GM18951 (cell line): ENCODE results near the gene NCAN.

Experiments
- POLR2A ChIP-seq: IDR thresholded peaks from 4 replicates; pipeline ENCODE4 v1.6.1; 2011; ENCODE audit warnings: mild to moderate bottlenecking; ENCODE audit not compliant: insufficient read length, insufficient read depth; ENCODE audit errors: extremely low read depth
- in situ Hi-C: fragments of 300-500 bp; cut with MboI; formaldehyde crosslinking; loops from one replicate; pipeline ENCODE4 v1.12.0; 2022; ENCODE audit warnings: low sequenced_read_pairs, mixed read lengths, inconsistent platforms; ENCODE audit not compliant: unreplicated experiment

Gene NCAN

DNA sequence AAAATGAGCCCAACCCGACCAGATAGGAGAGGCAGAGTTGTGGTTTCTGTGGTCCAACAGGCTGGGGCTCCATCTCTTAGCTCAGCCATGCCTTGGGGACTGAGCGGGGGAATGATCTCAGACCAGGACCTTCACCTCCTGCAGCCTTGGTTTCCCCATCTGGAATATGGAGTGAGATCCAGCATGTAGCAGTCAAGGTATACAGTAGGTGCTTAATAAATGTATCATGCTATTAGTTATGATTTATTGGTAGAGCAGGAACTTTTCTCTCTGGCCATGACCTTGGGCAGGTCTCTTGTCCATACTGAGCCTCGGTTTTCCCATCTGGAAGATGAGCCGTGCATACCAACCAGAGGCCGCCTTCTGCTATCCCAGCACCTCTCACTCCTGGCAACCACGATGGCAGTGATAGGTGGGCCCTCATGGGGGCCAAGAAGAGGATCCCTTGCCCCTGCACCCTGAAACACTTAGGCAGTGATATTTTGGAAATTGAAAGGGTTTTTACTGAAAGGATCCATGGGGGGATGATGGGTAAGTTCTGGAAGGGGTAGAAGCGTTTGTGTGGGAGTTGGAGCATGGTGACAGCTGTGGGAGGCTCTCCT, 52.2 kb downstream of the NCAN start:
- in situ Hi-C loops, result no loop called here

DNA sequence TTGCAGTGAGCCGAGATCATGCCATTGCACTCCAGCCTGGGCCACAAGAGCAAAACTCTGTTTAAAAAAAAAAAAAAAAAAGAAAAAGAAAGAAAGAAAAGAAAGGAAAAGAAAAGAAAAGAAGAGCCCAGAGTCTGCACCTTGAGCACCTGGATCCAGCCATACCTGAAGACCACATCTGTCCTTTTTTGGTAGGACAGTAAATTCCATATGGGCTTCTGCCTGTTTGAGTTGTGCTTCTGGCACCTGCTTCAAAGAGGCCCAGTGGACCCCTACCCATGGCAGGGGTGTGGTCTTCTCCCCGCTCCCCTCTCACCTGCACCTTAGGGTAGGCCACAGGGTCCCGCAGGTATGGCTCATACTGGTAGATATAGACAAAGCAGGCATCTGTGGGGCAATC, 55.5 kb downstream of the NCAN start:
- in situ Hi-C loops, result no loop called here
- no peak for TF ChIP-seq POLR2A

More for the DNA sequence above, 52.2 kb downstream of the NCAN start:
- TF ChIP-seq POLR2A, result no peak

DNA sequence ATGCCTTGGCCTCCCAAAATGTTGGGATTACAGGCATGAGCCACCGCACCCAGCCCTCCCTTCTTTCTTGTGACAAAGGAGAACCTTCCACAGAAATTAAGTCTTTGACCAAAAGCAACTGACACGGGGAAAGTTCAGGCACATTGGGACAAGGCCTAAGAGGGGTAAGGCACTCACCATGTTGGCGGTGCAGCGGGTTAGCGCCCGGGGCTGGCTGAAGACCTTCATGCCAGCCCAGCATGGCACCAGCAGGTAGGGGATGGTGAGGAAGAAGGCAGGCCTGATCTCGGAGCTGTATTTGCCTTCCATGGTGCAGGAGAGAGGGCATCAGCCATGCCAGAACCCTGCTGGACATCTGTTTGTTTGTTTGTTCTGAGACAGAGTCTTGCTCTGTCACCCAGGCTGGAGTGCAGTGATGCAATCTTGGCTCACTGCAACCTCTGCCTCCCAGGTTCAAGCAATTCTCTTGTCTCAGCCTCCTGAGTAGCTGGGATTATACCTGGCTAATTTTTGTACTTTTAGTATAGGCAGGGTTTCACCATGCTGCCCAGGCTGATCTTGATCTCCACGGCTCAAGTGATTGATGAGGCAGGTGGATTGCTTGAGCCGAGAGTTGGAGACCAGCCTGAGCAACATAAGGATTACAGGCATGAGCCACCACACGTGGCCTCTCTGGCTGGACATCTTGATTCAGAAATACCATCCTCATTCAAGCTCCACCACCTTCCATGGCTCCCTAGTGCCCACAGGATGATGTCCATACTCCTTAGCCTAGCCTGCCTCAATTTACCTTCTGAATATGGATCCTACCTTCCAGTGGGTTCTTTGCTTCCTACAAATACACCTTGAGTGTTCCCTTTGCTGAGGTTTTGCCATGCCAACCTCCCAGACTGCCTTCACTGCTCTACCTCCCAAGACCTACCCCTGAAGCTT, 57.0 kb downstream of the NCAN start:
- in situ Hi-C loops, result no loop called here
- TF ChIP-seq POLR2A, result no peak

DNA sequence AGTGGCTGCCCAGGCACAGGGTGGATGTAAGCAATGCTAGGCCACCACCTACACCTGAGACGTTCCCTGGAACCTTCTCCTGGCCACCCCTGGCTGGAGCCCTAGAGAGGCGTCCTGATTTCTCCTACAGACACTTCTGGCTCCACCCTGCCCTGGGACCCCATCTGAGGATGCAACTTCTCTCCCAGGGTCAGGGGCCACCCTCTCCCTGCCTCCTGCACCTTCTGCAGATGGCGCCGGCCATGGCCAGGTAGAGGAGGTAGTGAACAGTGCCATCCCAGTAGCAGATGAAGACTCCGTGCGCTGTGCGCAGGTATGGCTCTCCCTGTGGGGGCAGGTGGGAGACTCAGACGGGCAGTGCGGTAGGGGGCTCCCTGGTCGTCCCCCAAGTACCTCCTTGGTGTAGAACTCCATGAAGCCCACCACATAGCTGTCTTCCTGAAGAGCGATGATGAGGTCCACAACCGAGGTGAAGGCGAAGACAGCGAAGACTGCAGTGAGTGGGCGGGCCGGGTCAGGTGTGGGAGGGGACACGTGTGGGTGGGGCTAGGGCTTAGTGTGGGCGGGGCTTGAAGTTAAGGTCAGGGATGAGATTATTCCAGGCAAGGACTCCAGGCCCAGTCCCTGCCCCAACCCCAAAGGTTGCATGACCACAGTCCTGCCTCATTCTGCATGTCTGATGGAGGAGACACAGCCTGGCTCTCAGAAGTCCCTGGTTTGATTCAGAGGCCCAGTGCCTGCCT, 58.4 kb downstream of the NCAN start:
- no peak for TF ChIP-seq POLR2A

DNA sequence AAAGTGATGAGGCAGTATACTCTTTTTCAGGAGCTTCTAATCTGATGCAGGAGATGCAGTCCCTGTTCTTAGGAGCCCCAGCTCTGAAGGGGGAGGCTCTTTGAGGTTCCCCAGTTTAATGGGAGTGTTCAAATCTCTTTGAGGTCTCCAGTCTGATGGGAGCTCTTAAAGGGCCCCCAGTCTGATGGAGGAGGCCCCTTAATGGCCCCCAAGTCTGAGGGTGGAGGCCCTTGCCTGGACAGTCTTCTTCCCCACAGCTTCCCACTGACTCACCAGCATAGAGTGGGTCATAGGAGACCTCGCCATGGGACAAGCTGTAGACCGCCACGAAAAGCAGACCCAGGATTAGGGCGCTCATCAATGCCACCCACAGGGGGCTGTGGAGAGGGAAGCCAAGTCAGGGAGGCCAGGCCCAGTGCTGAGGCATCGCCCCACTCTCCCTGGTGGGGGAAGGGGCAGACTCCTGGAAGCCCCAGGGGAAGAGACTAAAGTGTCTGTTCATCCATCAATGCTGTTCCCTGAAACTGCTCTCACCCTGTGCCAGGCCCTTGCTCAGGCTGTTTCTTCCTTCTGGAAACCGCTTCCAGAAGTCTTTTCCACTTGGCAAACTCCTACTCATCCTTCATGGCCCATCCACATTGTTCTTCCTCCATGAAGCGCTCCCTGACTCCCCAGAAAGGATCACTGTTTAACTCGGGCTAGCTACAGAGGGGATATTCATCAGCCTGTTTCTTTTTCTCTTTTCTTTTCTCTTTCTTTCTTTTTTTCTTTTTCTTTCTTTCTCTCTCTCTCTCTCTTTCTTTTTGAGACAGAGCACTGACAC, 59.2 kb downstream of the NCAN start:
- no peak for TF ChIP-seq POLR2A
- in situ Hi-C loops, result no loop called here

More for the DNA sequence above, 58.4 kb downstream of the NCAN start:
- in situ Hi-C loops, result no loop called here

DNA sequence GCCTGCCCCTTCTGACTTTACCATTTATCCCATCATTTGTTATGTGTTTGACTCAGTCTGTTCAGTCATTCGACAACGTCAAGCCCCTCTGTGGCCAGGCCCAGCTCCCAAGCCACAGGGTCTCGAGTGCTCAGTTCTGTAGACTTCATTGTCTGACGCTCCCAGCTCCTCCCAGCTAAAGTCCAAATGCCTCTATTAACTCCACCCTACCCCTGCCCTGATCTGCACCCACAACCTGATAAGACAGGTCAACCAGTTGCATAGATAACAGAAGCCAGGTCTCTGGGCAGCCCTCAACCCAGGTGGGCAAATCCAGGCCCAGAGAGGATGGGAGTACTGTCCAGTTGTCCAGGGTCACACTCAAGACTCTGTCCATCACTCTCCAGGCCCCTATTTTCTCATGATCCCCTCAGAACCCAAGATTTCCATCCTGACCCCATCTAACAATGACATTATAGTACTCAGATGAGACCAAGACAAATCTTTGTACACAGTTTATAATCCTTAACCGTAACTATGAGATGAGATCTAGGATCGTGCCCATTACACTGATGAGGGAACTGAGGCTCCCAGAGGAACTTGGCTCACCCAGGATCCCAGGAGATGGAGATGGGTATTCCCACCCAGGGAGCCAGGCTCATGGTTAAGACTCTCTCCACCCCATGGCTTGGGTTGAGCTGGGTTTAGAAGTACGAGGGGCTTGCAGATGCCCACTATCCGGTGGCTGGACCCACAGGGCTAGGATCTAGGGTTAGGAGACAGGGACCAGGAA, 60.3 kb downstream of the NCAN start:
- TF ChIP-seq POLR2A, result no peak
- in situ Hi-C loops, result no loop called here

DNA sequence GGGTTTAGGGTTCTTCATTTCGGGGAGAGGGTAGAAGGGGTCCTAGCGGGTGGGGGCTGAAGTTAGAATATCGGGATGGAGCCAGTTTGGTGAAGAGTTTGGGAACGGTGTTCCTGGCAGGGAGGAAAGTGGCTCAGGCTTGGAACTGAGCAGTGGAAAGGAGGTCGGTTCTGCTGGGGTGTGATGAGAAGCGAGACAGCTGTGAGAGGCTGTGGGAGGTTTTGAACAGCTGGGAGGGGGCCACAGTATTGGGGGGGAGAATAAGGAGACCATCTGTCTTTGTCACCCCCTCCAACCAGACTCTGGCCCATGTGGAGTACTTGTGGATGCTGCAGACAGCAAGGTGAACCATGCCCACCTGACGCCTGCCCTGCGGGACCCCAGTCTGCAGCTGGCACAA, 62.4 kb downstream of the NCAN start:
- in situ Hi-C loops, result no loop called here
- no peak for TF ChIP-seq POLR2A

DNA sequence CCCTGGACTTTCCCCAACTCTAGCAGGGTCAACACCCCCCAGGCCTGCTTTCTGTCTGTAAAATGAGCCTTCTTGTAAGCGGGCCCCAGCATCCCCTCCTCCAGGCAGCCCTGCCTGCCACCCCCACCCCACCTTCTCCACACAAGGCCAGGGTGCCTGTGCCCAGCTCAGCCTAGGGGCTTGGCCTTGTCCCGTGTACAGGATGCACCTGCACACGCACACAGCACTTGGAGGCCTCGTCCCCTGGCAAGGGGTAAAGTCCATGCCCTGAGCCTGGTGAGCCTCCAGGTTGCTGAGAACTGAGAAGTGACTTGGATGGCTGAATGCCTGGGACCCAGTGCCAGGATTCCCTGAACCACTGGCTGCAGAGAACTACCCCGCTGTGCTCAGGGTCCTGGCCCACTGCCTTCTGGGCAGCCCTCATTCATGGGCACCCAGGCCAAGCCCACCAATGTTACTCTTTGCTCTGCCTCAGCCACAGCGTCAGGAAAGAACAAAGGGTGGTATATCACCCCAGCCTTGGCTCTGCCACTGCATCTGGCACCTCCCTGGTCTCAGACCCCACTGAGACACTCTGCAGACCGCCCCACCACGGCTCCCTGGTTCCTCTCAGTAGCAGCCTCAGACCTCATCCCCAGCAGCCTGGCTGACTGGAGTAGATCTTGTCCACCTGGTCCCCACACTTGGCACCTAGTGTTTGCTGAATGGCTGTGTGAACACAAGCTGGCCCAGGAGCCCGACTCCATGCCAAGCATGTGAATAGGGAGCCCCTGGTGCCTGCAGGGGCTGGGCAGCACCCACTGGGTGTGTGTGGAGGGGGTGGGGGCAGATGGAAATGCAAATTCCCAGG, 63.2 kb downstream of the NCAN start:
- in situ Hi-C loops, result no loop called here
- TF ChIP-seq POLR2A, result no peak

DNA sequence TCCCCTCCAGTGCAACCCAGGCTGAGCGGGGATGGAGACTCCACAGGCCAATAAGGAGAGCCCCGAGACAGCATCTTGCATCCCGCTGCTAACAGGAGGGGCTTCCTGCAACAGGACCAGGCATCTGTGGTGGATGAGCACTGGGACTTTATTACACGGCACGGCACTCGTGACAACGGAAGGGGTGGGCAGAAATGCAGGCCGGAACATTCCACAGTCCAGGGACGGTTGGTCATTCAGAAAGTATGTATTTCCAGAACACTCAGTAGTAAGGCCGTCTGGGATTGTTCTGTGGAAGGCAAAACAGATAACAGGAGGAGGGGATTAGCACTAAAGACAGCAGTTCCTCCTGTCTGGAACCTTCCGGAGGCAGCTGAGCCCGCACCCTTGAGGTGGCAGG, 64.6 kb downstream of the NCAN start:
- no peak for TF ChIP-seq POLR2A
- in situ Hi-C loops, result no loop called here

DNA sequence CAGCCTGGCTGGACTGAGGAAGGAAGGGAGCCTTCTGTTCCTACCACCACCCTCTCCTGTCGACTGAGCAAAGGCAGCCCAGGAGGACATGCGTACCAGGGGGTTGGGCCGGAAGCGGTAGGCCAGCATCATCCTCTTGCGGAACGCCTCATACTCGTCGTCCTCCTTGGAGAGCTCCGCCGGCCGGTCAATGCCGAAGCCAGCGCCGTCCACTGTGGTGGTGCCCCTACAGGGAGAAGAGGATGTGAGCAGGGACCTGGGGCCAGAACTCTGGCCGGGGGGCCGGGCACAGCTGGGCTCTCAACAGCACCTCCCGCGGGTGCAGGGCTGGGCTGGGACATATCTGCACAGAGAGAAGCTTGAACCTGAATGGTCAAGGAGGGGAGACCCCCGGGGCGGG, 65.1 kb downstream of the NCAN start:
- no peak for TF ChIP-seq POLR2A

DNA sequence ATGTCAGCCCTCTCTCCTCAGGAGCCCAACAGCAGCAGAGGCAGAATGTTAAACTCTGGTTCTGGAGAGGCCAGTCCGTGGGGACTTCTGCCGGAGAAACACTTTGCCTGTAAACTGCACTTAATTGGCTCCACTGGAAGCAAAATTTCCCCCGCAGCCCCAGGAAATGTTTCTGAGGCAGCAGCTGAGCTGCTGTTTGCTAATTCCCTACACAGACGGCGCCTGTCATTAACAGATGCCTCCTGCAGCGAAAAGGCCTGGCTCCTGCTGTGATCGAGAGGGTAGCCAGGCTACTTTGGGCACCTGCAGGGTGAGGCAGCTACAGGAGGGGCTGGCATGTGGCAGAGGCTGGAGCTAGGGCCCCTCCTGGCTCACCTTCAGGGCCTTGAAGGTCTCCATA, 66.6 kb downstream of the NCAN start:
- in situ Hi-C loops, result no loop called here

More for the DNA sequence above, 65.1 kb downstream of the NCAN start:
- in situ Hi-C loops, result no loop called here

More for the DNA sequence above, 66.6 kb downstream of the NCAN start:
- TF ChIP-seq POLR2A, result no peak
